GM12873 (cell line): ENCODE measurements around the gene TRAPPC8.

ENCODE experiments used
- TF ChIP-seq, protein P1 (sequence below): IDR thresholded peaks from 2 replicates; pipeline ENCODE4 v1.5.1; 2012; ENCODE audit warnings: low read depth, mild to moderate bottlenecking, moderate library complexity, low read length, control low read depth; ENCODE audit not compliant: insufficient read depth; ENCODE audit errors: missing control alignments

Gene TRAPPC8, protein sequence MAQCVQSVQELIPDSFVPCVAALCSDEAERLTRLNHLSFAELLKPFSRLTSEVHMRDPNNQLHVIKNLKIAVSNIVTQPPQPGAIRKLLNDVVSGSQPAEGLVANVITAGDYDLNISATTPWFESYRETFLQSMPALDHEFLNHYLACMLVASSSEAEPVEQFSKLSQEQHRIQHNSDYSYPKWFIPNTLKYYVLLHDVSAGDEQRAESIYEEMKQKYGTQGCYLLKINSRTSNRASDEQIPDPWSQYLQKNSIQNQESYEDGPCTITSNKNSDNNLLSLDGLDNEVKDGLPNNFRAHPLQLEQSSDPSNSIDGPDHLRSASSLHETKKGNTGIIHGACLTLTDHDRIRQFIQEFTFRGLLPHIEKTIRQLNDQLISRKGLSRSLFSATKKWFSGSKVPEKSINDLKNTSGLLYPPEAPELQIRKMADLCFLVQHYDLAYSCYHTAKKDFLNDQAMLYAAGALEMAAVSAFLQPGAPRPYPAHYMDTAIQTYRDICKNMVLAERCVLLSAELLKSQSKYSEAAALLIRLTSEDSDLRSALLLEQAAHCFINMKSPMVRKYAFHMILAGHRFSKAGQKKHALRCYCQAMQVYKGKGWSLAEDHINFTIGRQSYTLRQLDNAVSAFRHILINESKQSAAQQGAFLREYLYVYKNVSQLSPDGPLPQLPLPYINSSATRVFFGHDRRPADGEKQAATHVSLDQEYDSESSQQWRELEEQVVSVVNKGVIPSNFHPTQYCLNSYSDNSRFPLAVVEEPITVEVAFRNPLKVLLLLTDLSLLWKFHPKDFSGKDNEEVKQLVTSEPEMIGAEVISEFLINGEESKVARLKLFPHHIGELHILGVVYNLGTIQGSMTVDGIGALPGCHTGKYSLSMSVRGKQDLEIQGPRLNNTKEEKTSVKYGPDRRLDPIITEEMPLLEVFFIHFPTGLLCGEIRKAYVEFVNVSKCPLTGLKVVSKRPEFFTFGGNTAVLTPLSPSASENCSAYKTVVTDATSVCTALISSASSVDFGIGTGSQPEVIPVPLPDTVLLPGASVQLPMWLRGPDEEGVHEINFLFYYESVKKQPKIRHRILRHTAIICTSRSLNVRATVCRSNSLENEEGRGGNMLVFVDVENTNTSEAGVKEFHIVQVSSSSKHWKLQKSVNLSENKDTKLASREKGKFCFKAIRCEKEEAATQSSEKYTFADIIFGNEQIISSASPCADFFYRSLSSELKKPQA (N-terminal part only)

DNA sequence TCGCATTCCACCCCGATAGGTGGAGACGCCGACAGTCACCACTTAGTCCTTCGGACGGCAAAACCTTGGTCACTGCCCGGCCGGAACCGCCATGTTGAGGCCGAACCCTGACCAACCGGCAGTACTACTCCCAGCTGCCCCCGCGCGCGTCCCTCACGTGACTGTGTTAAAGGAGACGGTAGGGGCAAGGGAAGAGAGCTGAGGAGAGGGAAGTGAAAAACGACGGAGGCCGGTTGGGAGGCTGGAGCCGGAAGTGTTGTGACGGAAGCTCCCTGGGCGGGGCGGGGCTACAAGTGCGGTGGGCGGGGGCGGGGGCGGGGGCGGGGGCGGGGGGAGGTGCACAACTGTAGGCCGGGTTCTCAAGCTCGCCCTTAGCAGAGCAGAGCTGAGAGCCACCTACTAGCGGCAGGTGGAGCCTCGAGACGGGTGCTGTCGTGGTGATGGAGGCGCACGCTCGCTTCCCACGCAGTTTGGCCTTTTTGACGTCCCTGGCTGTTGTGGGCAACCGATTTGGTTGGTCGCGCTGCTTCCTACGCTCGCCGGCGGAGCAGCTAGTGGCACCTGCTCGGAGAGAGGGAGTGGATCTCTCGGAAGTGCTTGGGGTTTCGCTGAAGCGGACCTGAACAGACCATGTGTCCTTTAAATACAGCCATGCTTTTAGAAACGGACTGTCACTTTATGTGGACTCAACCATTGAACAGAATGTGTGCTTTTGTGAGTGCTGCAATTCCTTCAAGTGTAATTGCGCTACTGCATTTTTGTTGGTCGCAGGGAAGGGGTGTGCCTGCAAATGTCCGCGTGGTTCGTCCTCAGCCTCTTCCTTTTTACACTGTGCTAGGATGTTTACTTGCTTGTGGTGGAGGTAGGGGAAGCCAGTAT lies at the start of gene TRAPPC8:
TSS of gene TRAPPC8 (minus strand) at position 130 of the 879 bp plus-strand sequence. CDS start 364 bp downstream, outside the sequence.
- TF ChIP-seq, protein P1, sequence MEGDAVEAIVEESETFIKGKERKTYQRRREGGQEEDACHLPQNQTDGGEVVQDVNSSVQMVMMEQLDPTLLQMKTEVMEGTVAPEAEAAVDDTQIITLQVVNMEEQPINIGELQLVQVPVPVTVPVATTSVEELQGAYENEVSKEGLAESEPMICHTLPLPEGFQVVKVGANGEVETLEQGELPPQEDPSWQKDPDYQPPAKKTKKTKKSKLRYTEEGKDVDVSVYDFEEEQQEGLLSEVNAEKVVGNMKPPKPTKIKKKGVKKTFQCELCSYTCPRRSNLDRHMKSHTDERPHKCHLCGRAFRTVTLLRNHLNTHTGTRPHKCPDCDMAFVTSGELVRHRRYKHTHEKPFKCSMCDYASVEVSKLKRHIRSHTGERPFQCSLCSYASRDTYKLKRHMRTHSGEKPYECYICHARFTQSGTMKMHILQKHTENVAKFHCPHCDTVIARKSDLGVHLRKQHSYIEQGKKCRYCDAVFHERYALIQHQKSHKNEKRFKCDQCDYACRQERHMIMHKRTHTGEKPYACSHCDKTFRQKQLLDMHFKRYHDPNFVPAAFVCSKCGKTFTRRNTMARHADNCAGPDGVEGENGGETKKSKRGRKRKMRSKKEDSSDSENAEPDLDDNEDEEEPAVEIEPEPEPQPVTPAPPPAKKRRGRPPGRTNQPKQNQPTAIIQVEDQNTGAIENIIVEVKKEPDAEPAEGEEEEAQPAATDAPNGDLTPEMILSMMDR, result peak; percentile 34

DNA sequence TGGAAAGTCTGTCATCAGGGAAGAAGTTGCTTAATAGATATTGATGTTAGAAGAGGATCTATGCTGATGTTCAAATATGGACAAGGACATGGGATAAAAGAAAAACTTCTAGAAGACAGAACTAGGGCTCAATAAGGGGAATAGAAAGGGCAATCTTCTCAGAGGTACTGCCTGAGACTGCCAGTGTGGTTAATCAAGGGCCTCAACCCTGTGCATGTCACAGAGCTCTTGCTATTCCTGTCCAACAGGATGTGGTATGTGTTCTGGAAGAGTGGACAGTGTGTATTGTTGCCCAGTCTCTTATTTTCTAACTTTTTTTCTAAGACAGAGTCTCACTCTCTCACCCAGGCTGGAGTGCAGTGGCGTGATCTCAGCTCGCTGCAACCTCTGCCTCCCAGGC lies 47.9 kb upstream of the TRAPPC8 start:
- TF ChIP-seq, protein P1, result no peak

DNA sequence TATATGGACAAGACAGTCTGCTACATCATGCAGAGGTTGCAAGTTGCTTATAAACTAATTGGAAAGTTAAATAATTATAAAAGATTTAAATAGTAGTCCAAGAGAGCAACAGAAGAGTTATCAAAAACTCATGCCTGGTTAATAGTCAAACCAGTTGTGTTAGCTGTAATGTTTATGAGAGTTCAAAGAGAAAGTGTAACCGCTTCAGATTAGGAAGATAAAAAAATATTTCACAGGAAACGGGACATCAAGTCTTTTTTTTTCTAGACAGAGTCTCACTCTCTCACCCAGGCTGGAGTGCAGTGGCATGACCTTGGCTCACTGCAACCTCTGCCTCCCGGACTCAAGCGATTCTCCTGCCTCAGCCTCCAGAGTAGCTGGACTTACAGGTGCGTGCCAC lies 41.0 kb upstream of the TRAPPC8 start:
- TF ChIP-seq, protein P1, result no peak

DNA sequence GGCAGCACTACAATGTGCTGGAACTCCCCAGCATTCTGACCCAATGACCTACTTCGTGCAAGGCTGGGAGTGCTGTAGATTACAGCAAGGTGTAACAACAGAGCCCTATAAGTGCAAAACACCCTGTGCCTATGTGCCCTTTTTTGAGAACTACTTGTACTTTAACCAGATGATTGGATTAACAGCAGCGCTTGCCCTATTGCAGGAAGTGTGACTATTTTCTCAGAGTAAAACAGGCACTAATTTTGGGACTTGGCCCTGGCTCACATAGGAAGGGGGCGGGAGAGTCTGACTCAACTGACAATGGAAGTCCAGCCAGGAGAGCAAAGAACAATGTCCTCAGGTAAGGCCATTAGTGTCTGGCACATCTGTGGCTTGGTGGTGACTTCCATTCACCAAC lies 40.1 kb upstream of the TRAPPC8 start:
- TF ChIP-seq, protein P1, result no peak

DNA sequence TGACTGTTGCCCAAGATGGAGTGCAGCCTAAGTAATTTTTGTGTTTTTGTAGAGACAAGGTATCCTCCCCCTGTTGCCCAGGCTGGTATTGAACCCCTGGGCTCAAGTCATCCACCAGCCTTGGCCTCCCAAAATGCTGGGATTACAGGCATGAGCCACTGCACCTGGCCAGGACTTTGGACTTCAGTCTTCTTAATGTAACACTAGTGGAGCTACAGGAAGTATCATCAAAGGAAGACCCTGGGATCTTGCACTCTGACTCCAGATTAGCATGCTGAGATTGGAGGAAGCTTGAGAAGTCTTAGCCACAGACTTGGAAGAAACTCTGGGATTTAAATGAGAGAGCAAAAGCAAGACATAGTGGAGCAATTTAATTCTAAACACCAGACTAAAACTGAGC lies 37.9 kb upstream of the TRAPPC8 start:
- TF ChIP-seq, protein P1, result no peak

DNA sequence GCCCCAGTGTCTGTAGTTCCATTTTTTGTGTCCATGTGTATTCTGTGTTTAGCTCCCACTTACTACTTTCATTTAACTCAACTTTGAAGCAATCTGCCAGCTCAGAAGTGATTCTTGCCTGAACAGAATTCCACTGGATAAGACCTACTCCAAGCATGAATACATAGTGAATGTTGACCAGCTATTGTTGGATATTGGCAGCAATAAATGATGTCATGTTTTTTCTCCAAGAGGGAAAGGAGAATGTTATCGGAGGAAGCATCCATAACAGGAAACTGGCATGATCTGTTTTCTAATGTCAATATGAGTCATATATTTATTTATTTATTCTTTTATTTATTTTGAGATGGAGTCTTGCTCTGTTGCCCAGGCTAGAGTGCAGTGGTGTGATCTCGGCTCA lies 36.8 kb upstream of the TRAPPC8 start:
- TF ChIP-seq, protein P1, result no peak
